Endothelial cell of umbilical vein (primary cell): ENCODE data around the gene SARS1. TPM values are rescaled to one million over a fixed set of nuclear protein-coding genes. Genes with fewer than 3 reads are reported as not detected.

ENCODE experiments used
- BruUV-seq: library from RNA; stranded (reverse); fragments of 400-500 nt; replicated peaks from 2 replicates; lab custom pipeline; 2021; lab: Mats Ljungman, UMichigan
- CTCF ChIA-PET: fragments of 300-600, 350-600 bp; sonication (Branson Sonifier 250); formaldehyde crosslinking; loops from one replicate; lab custom pipeline; 2021; ENCODE audit warnings: antibody characterized with exemption, inconsistent platforms; lab: Charles Lee
- POLR2A ChIA-PET: fragments of 300-600, 350-600 bp; sonication (Branson Sonifier 250); formaldehyde crosslinking; loops from one replicate; lab custom pipeline; 2021; ENCODE audit warnings: antibody characterized with exemption, inconsistent platforms; lab: Charles Lee
- DNase-seq: peaks from one replicate; pipeline ENCODE4 v3.0.0-alpha.2; 2011; ENCODE audit warnings: low read depth, low spot score
- FAIRE-seq: peaks from 2 replicates; lab custom pipeline; 2011; peaks lifted over from hg19 to GRCh38; lab: Jason Lieb, UNC
- H2AFZ ChIP-seq: 2 replicates; pipeline ENCODE4 v1.6.0; 2012; ENCODE audit warnings: low read depth, low read length, control low read depth, inconsistent platforms
- H3K27ac ChIP-seq: 2 replicates; pipeline ENCODE4 v1.5.1; 2011; ENCODE audit warnings: low read depth, mild to moderate bottlenecking, control low read depth, low read length, moderate library complexity; ENCODE audit not compliant: insufficient read depth
- H3K27me3 ChIP-seq, 2 experiments: 2 replicates each; pipeline versions ENCODE4 v1.6.0 to v1.6.1; 2011; ENCODE audit warnings: low read length in 2 of 2, mixed read lengths in 1 of 2; ENCODE audit not compliant: control insufficient read depth in 2 of 2, insufficient read depth in 2 of 2
- H3K36me3 ChIP-seq, 2 experiments: 2 replicates in 1 of 2; 3 replicates in 1 of 2; pipeline ENCODE4 v1.5.1; 2011; ENCODE audit warnings: low read length in 2 of 2, mild to moderate bottlenecking in 1 of 2, moderate library complexity in 1 of 2; ENCODE audit not compliant: control insufficient read depth in 2 of 2, insufficient read depth in 2 of 2; ENCODE audit errors: extremely low read depth in 1 of 2
- H3K4me1 ChIP-seq: 3 replicates; pipeline ENCODE4 v1.5.1; 2011; ENCODE audit warnings: mild to moderate bottlenecking, low read length; ENCODE audit not compliant: control insufficient read depth, insufficient read depth; ENCODE audit errors: extremely low read depth
- H3K4me2 ChIP-seq: 2 replicates; pipeline ENCODE4 v1.6.1; 2011; ENCODE audit warnings: low read length, control low read depth, mixed read lengths; ENCODE audit not compliant: insufficient read depth
- H3K4me3 ChIP-seq, 3 experiments: fragments of 200-600 bp in 1 of 3; sonication (generic), shearing (Covaris generic) in 1 of 3; replicated peaks in 1 of 3; 2 replicates each; pipeline ENCODE4 v1.5.1; 2011 to 2016; ENCODE audit warnings: control low read depth in 3 of 3, low read length in 3 of 3, mild to moderate bottlenecking in 2 of 3, inconsistent platforms in 1 of 3, low read depth in 1 of 3, moderate library complexity in 1 of 3; ENCODE audit not compliant: insufficient read depth in 1 of 3
- H3K79me2 ChIP-seq: 2 replicates; pipeline ENCODE4 v1.6.0; 2012; ENCODE audit warnings: low read length, inconsistent platforms; ENCODE audit not compliant: control insufficient read depth, insufficient read depth
- H3K9ac ChIP-seq: replicated peaks from 2 replicates; pipeline ENCODE3; 2011; ENCODE audit warnings: low read length, control low read depth; ENCODE audit not compliant: insufficient read depth; ENCODE audit errors: extremely low read depth
- H3K9me1 ChIP-seq: replicated peaks from 3 replicates; pipeline ENCODE4 v1.6.0; 2011; ENCODE audit warnings: mild to moderate bottlenecking, low read length; ENCODE audit not compliant: control insufficient read depth, insufficient read depth; ENCODE audit errors: extremely low read depth
- H3K9me3 ChIP-seq: replicated peaks from 2 replicates; pipeline ENCODE4 v1.5.1; 2012; ENCODE audit warnings: low read length, inconsistent platforms; ENCODE audit not compliant: control insufficient read depth, insufficient read depth
- H4K20me1 ChIP-seq: replicated peaks from 2 replicates; pipeline ENCODE3; 2011; ENCODE audit warnings: mild to moderate bottlenecking, low read length; ENCODE audit not compliant: control insufficient read depth, insufficient read depth; ENCODE audit errors: extremely low read depth
- CTCF ChIP-seq, 2 donors: IDR thresholded peaks; 1 replicate in 1 of 2; 2 replicates in 1 of 2; pipeline ENCODE4 v1.5.1; 2011; ENCODE audit warnings: low read length in 2 of 2, mild to moderate bottlenecking in 2 of 2, moderate library complexity in 2 of 2, control low read depth in 1 of 2, inconsistent platforms in 1 of 2, low read depth in 1 of 2; ENCODE audit not compliant: insufficient read depth in 1 of 2; ENCODE audit errors: extremely low read depth in 1 of 2
- EZH2 ChIP-seq: IDR thresholded peaks from 2 replicates; pipeline ENCODE4 v1.6.1; 2012; ENCODE audit warnings: borderline replicate concordance, low read depth, mild to moderate bottlenecking, moderate library complexity, low read length, inconsistent platforms; ENCODE audit not compliant: severe bottlenecking
- FOS ChIP-seq: IDR thresholded peaks from 2 replicates; pipeline ENCODE4 v1.6.1; 2011; ENCODE audit warnings: mild to moderate bottlenecking, low read length, moderate library complexity, borderline replicate concordance; ENCODE audit not compliant: insufficient read depth
- GATA2 ChIP-seq: IDR thresholded peaks from 2 replicates; pipeline ENCODE4 v1.7.0; 2011; ENCODE audit warnings: low read depth, mild to moderate bottlenecking, moderate library complexity, mixed read lengths, low read length; ENCODE audit not compliant: insufficient read length, insufficient read depth
- JUN ChIP-seq: IDR thresholded peaks from 2 replicates; pipeline ENCODE4 v1.6.1; 2011; ENCODE audit warnings: borderline replicate concordance, low read depth; ENCODE audit not compliant: insufficient read length, insufficient read depth
- MAX ChIP-seq: IDR thresholded peaks from 2 replicates; pipeline ENCODE4 v1.6.1; 2011; ENCODE audit not compliant: insufficient read depth, insufficient read length
- MYC ChIP-seq: IDR thresholded peaks from one replicate; pipeline ENCODE4 v1.6.1; 2011; ENCODE audit warnings: mild to moderate bottlenecking, low read depth, low read length
- POLR2A ChIP-seq: IDR thresholded peaks from 2 replicates; pipeline ENCODE4 v1.6.1; 2012; ENCODE audit warnings: low read depth, mild to moderate bottlenecking, control low read depth, low read length
- POLR2AphosphoS5 ChIP-seq: IDR thresholded peaks from 2 replicates; pipeline ENCODE4 v1.6.1; 2012; ENCODE audit warnings: low read depth, mild to moderate bottlenecking, control low read depth, low read length, moderate library complexity; ENCODE audit not compliant: insufficient read depth
- dilution Hi-C: fragments of 300-500 bp; cut with MboI; formaldehyde crosslinking; loops from one replicate; pipeline ENCODE4 v1.15.0; 2019; ENCODE audit warnings: low sequenced_read_pairs; ENCODE audit not compliant: extremely low pct_ligation_motif_present
- intact Hi-C: fragments of 100-400 bp; cut with micrococcal nuclease; formaldehyde crosslinking; loops from one replicate; pipeline ENCODE4 v1.10.0; 2022
- polyA plus RNA-seq, 4 experiments: library from polyadenylated mRNA; depleted of rRNA in 3 of 4; stranded (reverse) in 3 of 4; unstranded in 1 of 4; fragments of >200 nt; gene quantifications; 2 replicates each; pipeline versions ENCODE4 v1.2.1 to v1.2.3, GENCODE V29; 2011 to 2012; ENCODE audit warnings: missing spikeins in 1 of 4
- total RNA-seq: library from RNA; stranded (reverse); gene quantifications from 2 replicates; pipeline ENCODE4 v1.2.3, GENCODE V29; 2021

Gene SARS1
- total and polyA plus RNA-seq, 2 donors (not counting 3 experiments of a cell fraction or from before 2014, with no cell fraction given): 110 to 178 TPM

- FAIRE-seq (no peak), DNase-seq (no peak)
- no peaks in the 10 kb centered on the region for H4K20me1 ChIP-seq
- H3K9me1 ChIP-seq: no peaks in the 10 kb centered on the region
- TF ChIP-seq EZH2 (no peak), FOS (no peak), JUN (no peak), POLR2AphosphoS5 (no peak), MAX (no peak), CTCF (IDR thresholded peaks at IDR 0.05; ENCODE audit: extremely low read depth in 1 of 2, insufficient read depth in 1 of 2, low read depth in 1 of 2, low read length in 2 of 2) (no peak), GATA2 (no peak), POLR2A (no peak), MYC (no peak)
- no peaks in the 10 kb centered on the region for H3K4me1 ChIP-seq
- H3K27ac ChIP-seq: no peak overlapping the region
- no peak overlapping the region for H2AFZ ChIP-seq
- intact Hi-C loops (no loop called here), dilution Hi-C loops (no loop called here)
- no peak overlapping the region for H3K4me3 ChIP-seq
- BruUV-seq: no TSS peak
- H3K79me2 ChIP-seq: no peaks in the 10 kb centered on the region
- CTCF ChIA-PET: interaction anchor here (0.9 to 2.5 kb wide), 2 partner anchors 25 to 138 kb away, joined by 3 to 11 read pairs; no protein-coding TSS in a partner anchor
- no peaks in the 10 kb centered on the region for H3K27me3 ChIP-seq
- no peak overlapping the region for H3K9ac ChIP-seq
- no peak overlapping the region for H3K4me2 ChIP-seq
- no peaks in the 10 kb centered on the region for H3K9me3 ChIP-seq
- no peaks in the 10 kb centered on the region for H3K36me3 ChIP-seq
- POLR2A ChIA-PET: no interaction called here
Measured at GRCh38 chr1:109261578-109261977, 47.9 kb downstream of the SARS1 start.
